HCT116 (cell line): ENCODE data around the gene TCF23. TPM values are rescaled to one million over a fixed set of nuclear protein-coding genes. Genes with fewer than 3 reads are reported as not detected.

Experiments used
- ATAC-seq: fragments of 200-7000 bp; cut with Tn5 transposase; 2 replicates; pipeline ENCODE4 v1.9.1; 2020; ENCODE audit warnings: mild to moderate bottlenecking, moderate library complexity
- BruUV-seq: library from RNA; stranded (reverse); fragments of 400-500 nt; replicated peaks from 2 replicates; lab custom pipeline; 2021; lab: Mats Ljungman, UMichigan
- CTCF ChIA-PET: fragments of 300-600 bp; sonication (Branson Sonifier 250); formaldehyde crosslinking; loops from one replicate; lab custom pipeline; 2021; ENCODE audit warnings: antibody characterized with exemption; lab: Charles Lee
- POLR2A ChIA-PET: fragments of 300-600, 350-600 bp; sonication (Branson Sonifier 250); formaldehyde crosslinking; loops from one replicate; lab custom pipeline; 2021; ENCODE audit warnings: antibody characterized with exemption; lab: Charles Lee
- RAD21 ChIA-PET, 2 experiments: fragments of 300-600 bp; sonication (Branson Sonifier 250); formaldehyde crosslinking; loops; one replicate each; lab custom pipeline; 2023; ENCODE audit warnings: low total read pairs in 2 of 2; ENCODE audit not compliant: uncharacterized antibody in 2 of 2, unreplicated experiment in 2 of 2, low non-redundant PET in 1 of 2; lab: Charles Lee
- DNase-seq: peaks from one replicate; pipeline ENCODE4 v3.0.0-alpha.2; 2010; ENCODE audit warnings: low read depth, low spot score
- H2AFZ ChIP-seq: fragments of 200-600 bp; shearing (Covaris generic), sonication (generic); 2 replicates; pipeline ENCODE4 v1.6.1; 2017; ENCODE audit warnings: low read depth, mixed run types, mixed read lengths, antibody characterized with exemption, low read length; ENCODE audit not compliant: poor library complexity, severe bottlenecking
- H3K27ac ChIP-seq: 2 replicates; pipeline ENCODE4 v1.5.1; 2012; ENCODE audit warnings: low read depth, low read length
- H3K27me3 ChIP-seq: fragments of 200-600 bp; sonication (generic); 2 replicates; pipeline ENCODE4 v1.6.1; 2016; ENCODE audit warnings: mixed run types, low read length, mixed read lengths; ENCODE audit not compliant: insufficient read depth
- H3K36me3 ChIP-seq, 2 experiments: fragments of 200-500 bp in 1 of 2; fragments of 200-600 bp in 1 of 2; sonication (Bioruptor generic) in 1 of 2; sonication (generic) in 1 of 2; 2 replicates each; pipeline versions ENCODE4 v1.5.1 to v1.6.1; 2014 to 2016; ENCODE audit warnings: low read length in 2 of 2, inconsistent platforms in 1 of 2, mixed read lengths in 1 of 2, mixed run types in 1 of 2; ENCODE audit not compliant: insufficient read depth in 2 of 2, control insufficient read depth in 1 of 2
- H3K4me1 ChIP-seq, 2 experiments: fragments of 200-600 bp in 1 of 2; sonication (generic) in 1 of 2; 2 replicates each; pipeline versions ENCODE4 v1.5.1 to v1.6.1; 2012 to 2017; ENCODE audit warnings: low read length in 2 of 2, inconsistent platforms in 1 of 2, mild to moderate bottlenecking in 1 of 2, mixed read lengths in 1 of 2, mixed run types in 1 of 2, moderate library complexity in 1 of 2; ENCODE audit not compliant: insufficient read depth in 2 of 2, control insufficient read depth in 1 of 2
- H3K4me2 ChIP-seq: fragments of 200-600 bp; sonication (generic); 2 replicates; pipeline ENCODE4 v1.6.1; 2017; ENCODE audit warnings: mixed run types, low read length, mixed read lengths
- H3K4me3 ChIP-seq, 2 experiments: fragments of 200-600 bp in 1 of 2; sonication (generic) in 1 of 2; replicated peaks in 1 of 2; 2 replicates each; pipeline ENCODE4 v1.5.1; 2011 to 2016; ENCODE audit warnings: low read length in 2 of 2, control low read depth in 1 of 2, low read depth in 1 of 2, mild to moderate bottlenecking in 1 of 2, mixed read lengths in 1 of 2, mixed run types in 1 of 2
- H3K79me2 ChIP-seq: fragments of 200-600 bp; sonication (generic); 2 replicates; pipeline ENCODE4 v1.6.1; 2017; ENCODE audit warnings: mild to moderate bottlenecking, mixed run types, low read length, moderate library complexity, mixed read lengths; ENCODE audit not compliant: insufficient read depth
- H3K9ac ChIP-seq: fragments of 200-600 bp; sonication (generic); 2 replicates; pipeline ENCODE4 v1.6.1; 2016; ENCODE audit warnings: low read length, mixed read lengths
- H3K9me2 ChIP-seq: fragments of 200-600 bp; sonication (generic), shearing (Covaris generic); 2 replicates; pipeline ENCODE4 v1.6.1; 2017; ENCODE audit warnings: mixed run types, mild to moderate bottlenecking, moderate library complexity; ENCODE audit not compliant: insufficient read depth
- H3K9me3 ChIP-seq, 2 experiments: fragments of 200-500 bp in 1 of 2; fragments of 200-600 bp in 1 of 2; sonication (Bioruptor generic) in 1 of 2; sonication (generic) in 1 of 2; 2 replicates each; pipeline ENCODE4 v1.6.1; 2014 to 2017; ENCODE audit warnings: low read length in 2 of 2, mixed read lengths in 2 of 2, inconsistent platforms in 1 of 2, low read depth in 1 of 2, mild to moderate bottlenecking in 1 of 2, mixed run types in 1 of 2, moderate library complexity in 1 of 2; ENCODE audit not compliant: control insufficient read depth in 1 of 2, insufficient read depth in 1 of 2
- H4K20me1 ChIP-seq: fragments of 200-600 bp; sonication (generic), shearing (Covaris generic); 2 replicates; pipeline ENCODE4 v1.6.1; 2017; ENCODE audit warnings: mixed run types, mild to moderate bottlenecking, moderate library complexity; ENCODE audit not compliant: insufficient read depth
- CEBPB ChIP-seq: IDR thresholded peaks from 2 replicates; pipeline ENCODE4 v1.6.1; 2012; ENCODE audit warnings: low read depth
- CTCF ChIP-seq, 3 experiments: fragments of 200-600 bp in 1 of 3; sonication (generic) in 1 of 3; IDR thresholded peaks in 2 of 3; conservative IDR thresholded peaks in 1 of 3; 2 replicates each; pipeline ENCODE4 v1.5.1; 2012 to 2017; ENCODE audit warnings: low read depth in 2 of 3, low read length in 2 of 3, antibody characterized with exemption in 1 of 3, borderline replicate concordance in 1 of 3, control low read depth in 1 of 3, mild to moderate bottlenecking in 1 of 3, mixed read lengths in 1 of 3, mixed run types in 1 of 3, moderate library complexity in 1 of 3; ENCODE audit not compliant: insufficient read depth in 1 of 3
- EGR1 ChIP-seq: IDR thresholded peaks from 2 replicates; pipeline ENCODE4 v1.6.1; 2012; ENCODE audit warnings: low read depth
- EZH2 ChIP-seq: fragments of 200-600 bp; sonication (generic); IDR thresholded peaks from 2 replicates; pipeline ENCODE4 v1.6.1; 2017; ENCODE audit warnings: antibody characterized with exemption, mixed run types
- EZH2phosphoT487 ChIP-seq: fragments of 200-600 bp; IDR thresholded peaks from 2 replicates; pipeline ENCODE4 v1.6.1; 2018; ENCODE audit warnings: antibody characterized with exemption, borderline replicate concordance
- MAX ChIP-seq: IDR thresholded peaks from 2 replicates; pipeline ENCODE4 v1.6.1; 2012
- POLR2A ChIP-seq: IDR thresholded peaks from 2 replicates; pipeline ENCODE4 v1.7.0; 2011; ENCODE audit warnings: borderline replicate concordance; ENCODE audit not compliant: insufficient read depth, insufficient read length; ENCODE audit errors: extremely low read depth
- POLR2AphosphoS5 ChIP-seq: IDR thresholded peaks from 2 replicates; pipeline ENCODE4 v1.6.1; 2011; ENCODE audit warnings: mild to moderate bottlenecking, low read depth, low read length, moderate library complexity
- RAD21 ChIP-seq: IDR thresholded peaks from 2 replicates; pipeline ENCODE4 v1.6.1; 2012; ENCODE audit warnings: low read depth, mild to moderate bottlenecking
- SIN3A ChIP-seq: IDR thresholded peaks from 2 replicates; pipeline ENCODE4 v1.6.1; 2012; ENCODE audit warnings: low read depth
- SP1 ChIP-seq: IDR thresholded peaks from 2 replicates; pipeline ENCODE4 v1.6.1; 2012; ENCODE audit warnings: low read depth
- SRF ChIP-seq: IDR thresholded peaks from 2 replicates; pipeline ENCODE4 v1.6.1; 2012; ENCODE audit warnings: low read depth
- TCF7L2 ChIP-seq: IDR thresholded peaks from 2 replicates; pipeline ENCODE4 v1.7.0; 2011; ENCODE audit warnings: borderline replicate concordance, inconsistent platforms; ENCODE audit not compliant: insufficient read depth, insufficient read length; ENCODE audit errors: extremely low read depth
- YY1 ChIP-seq: IDR thresholded peaks from 2 replicates; pipeline ENCODE4 v1.6.1; 2011; ENCODE audit warnings: low read length, low read depth, moderate library complexity, mild to moderate bottlenecking; ENCODE audit not compliant: insufficient replicate concordance; ENCODE audit errors: extremely low read depth
- ZNF274 ChIP-seq: fragments of 200-500 bp; sonication (Bioruptor generic); IDR thresholded peaks from 2 replicates; pipeline ENCODE4 v1.6.1; 2014; ENCODE audit warnings: mild to moderate bottlenecking, low read depth, low read length, inconsistent platforms
- intact Hi-C: fragments of 100-400 bp; cut with micrococcal nuclease; formaldehyde crosslinking; loops from 2 replicates; pipeline ENCODE4 v1.10.0; 2022
- total RNA-seq: library from RNA; stranded (reverse); gene quantifications from one replicate; pipeline ENCODE4 v1.2.1, GENCODE V29; 2021; ENCODE audit not compliant: unreplicated experiment
- TF ChIP-seq, protein P1 (sequence below): IDR thresholded peaks from 2 replicates; pipeline ENCODE4 v1.6.1; 2011; ENCODE audit warnings: mild to moderate bottlenecking, low read length, moderate library complexity; ENCODE audit not compliant: insufficient replicate concordance; ENCODE audit errors: extremely low read depth
- TF ChIP-seq, protein P2 (sequence below): IDR thresholded peaks from 2 replicates; pipeline ENCODE4 v1.6.1; 2012; ENCODE audit warnings: low read depth

Gene TCF23
- total RNA-seq, 1 experiment from 2014 or later, result not detected

DNA sequence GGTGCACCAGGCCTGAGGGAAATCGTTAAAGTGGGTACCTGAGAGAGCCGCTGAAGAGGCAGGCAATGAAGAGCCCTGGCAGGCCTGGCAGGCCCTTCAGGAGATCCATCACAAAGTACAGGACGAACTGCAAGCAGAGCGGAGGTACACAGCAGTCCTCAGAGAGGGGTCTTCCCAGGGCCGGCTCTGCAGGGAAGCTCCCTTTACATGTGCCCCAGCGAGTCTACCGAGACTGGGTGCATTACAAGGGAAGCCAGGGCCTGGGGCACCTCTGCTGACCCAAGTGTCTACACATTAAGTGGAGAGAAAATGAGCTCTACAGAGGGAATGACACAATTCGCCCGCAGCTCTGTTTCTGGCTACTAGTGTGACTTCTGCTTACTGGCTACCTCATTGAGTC, 54.9 kb downstream of the TCF23 start:
- no peak for DNase-seq
- ChIA-PET RAD21 (no interaction called here), POLR2A (no interaction called here), CTCF (no interaction called here)
- H3K4me3 ChIP-seq, result no peak overlapping the region
- H3K27me3 ChIP-seq, result no peaks in the 10 kb centered on the region
- no peak overlapping the region for H2AFZ ChIP-seq
- peaks cover 26 to 68% of the 10 kb centered on the region in 2 experiments; a peak in 2 of 4 replicates for H3K36me3 ChIP-seq
- no peak overlapping the region for H3K4me2 ChIP-seq
- TF ChIP-seq POLR2A (no peak), TCF7L2 (no peak), EGR1 (no peak), SIN3A (no peak), ZNF274 (no peak), YY1 (no peak), EZH2 (no peak), CEBPB (no peak), POLR2AphosphoS5 (no peak), SP1 (no peak), MAX (no peak), EZH2phosphoT487 (no peak), CTCF (IDR thresholded peaks at IDR 0.05 in 2 of 3, conservative IDR thresholded peaks at IDR 0.05 in 1 of 3; ENCODE audit: borderline replicate concordance in 1 of 3, insufficient read depth in 1 of 3, low read depth in 2 of 3, low read length in 2 of 3) (no peak), SRF (no peak), RAD21 (no peak)
- TF ChIP-seq, protein P1, sequence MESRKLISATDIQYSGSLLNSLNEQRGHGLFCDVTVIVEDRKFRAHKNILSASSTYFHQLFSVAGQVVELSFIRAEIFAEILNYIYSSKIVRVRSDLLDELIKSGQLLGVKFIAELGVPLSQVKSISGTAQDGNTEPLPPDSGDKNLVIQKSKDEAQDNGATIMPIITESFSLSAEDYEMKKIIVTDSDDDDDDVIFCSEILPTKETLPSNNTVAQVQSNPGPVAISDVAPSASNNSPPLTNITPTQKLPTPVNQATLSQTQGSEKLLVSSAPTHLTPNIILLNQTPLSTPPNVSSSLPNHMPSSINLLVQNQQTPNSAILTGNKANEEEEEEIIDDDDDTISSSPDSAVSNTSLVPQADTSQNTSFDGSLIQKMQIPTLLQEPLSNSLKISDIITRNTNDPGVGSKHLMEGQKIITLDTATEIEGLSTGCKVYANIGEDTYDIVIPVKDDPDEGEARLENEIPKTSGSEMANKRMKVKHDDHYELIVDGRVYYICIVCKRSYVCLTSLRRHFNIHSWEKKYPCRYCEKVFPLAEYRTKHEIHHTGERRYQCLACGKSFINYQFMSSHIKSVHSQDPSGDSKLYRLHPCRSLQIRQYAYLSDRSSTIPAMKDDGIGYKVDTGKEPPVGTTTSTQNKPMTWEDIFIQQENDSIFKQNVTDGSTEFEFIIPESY, result no peak
- TF ChIP-seq, protein P2, sequence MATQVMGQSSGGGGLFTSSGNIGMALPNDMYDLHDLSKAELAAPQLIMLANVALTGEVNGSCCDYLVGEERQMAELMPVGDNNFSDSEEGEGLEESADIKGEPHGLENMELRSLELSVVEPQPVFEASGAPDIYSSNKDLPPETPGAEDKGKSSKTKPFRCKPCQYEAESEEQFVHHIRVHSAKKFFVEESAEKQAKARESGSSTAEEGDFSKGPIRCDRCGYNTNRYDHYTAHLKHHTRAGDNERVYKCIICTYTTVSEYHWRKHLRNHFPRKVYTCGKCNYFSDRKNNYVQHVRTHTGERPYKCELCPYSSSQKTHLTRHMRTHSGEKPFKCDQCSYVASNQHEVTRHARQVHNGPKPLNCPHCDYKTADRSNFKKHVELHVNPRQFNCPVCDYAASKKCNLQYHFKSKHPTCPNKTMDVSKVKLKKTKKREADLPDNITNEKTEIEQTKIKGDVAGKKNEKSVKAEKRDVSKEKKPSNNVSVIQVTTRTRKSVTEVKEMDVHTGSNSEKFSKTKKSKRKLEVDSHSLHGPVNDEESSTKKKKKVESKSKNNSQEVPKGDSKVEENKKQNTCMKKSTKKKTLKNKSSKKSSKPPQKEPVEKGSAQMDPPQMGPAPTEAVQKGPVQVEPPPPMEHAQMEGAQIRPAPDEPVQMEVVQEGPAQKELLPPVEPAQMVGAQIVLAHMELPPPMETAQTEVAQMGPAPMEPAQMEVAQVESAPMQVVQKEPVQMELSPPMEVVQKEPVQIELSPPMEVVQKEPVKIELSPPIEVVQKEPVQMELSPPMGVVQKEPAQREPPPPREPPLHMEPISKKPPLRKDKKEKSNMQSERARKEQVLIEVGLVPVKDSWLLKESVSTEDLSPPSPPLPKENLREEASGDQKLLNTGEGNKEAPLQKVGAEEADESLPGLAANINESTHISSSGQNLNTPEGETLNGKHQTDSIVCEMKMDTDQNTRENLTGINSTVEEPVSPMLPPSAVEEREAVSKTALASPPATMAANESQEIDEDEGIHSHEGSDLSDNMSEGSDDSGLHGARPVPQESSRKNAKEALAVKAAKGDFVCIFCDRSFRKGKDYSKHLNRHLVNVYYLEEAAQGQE, result no peak
- H3K9ac ChIP-seq, result no peak overlapping the region
- no peaks in the 10 kb centered on the region for H4K20me1 ChIP-seq
- intact Hi-C loops, result no loop called here
- BruUV-seq, result no TSS peak
- no peaks in the 10 kb centered on the region for H3K9me3 ChIP-seq
- no peak for ATAC-seq
- peaks cover 9% of the 10 kb centered on the region; the same call in 1 of the 2 replicates for H3K79me2 ChIP-seq
- H3K27ac ChIP-seq, result no peak overlapping the region
- no peaks in the 10 kb centered on the region for H3K4me1 ChIP-seq
- no peaks in the 10 kb centered on the region for H3K9me2 ChIP-seq
